ENCODE measurements around the gene TRIM33.

GRCh38 chr1:114441332-114441731 is 69.7 kb downstream of the TRIM33 start:
- TF ChIP-seq CTCF (IDR thresholded peaks at IDR 0.05) (no peak), ZNF423 (CRISPR knock-in tag; IDR thresholded peaks at IDR 0.05) (no peak), SP1 (CRISPR knock-in tag; conservative IDR thresholded peaks at IDR 0.05) (no peak), USF2 (CRISPR knock-in tag; IDR thresholded peaks at IDR 0.05) (no peak), NFYB (CRISPR knock-in tag; conservative IDR thresholded peaks at IDR 0.05; ENCODE audit: low read depth) (no peak), NR1H2 (CRISPR knock-in tag; IDR thresholded peaks at IDR 0.05) (no peak)
- TF ChIP-seq, protein P1, sequence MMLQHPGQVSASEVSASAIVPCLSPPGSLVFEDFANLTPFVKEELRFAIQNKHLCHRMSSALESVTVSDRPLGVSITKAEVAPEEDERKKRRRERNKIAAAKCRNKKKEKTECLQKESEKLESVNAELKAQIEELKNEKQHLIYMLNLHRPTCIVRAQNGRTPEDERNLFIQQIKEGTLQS (CRISPR knock-in tag; conservative IDR thresholded peaks at IDR 0.05): no peak
- TF ChIP-seq, protein P2, sequence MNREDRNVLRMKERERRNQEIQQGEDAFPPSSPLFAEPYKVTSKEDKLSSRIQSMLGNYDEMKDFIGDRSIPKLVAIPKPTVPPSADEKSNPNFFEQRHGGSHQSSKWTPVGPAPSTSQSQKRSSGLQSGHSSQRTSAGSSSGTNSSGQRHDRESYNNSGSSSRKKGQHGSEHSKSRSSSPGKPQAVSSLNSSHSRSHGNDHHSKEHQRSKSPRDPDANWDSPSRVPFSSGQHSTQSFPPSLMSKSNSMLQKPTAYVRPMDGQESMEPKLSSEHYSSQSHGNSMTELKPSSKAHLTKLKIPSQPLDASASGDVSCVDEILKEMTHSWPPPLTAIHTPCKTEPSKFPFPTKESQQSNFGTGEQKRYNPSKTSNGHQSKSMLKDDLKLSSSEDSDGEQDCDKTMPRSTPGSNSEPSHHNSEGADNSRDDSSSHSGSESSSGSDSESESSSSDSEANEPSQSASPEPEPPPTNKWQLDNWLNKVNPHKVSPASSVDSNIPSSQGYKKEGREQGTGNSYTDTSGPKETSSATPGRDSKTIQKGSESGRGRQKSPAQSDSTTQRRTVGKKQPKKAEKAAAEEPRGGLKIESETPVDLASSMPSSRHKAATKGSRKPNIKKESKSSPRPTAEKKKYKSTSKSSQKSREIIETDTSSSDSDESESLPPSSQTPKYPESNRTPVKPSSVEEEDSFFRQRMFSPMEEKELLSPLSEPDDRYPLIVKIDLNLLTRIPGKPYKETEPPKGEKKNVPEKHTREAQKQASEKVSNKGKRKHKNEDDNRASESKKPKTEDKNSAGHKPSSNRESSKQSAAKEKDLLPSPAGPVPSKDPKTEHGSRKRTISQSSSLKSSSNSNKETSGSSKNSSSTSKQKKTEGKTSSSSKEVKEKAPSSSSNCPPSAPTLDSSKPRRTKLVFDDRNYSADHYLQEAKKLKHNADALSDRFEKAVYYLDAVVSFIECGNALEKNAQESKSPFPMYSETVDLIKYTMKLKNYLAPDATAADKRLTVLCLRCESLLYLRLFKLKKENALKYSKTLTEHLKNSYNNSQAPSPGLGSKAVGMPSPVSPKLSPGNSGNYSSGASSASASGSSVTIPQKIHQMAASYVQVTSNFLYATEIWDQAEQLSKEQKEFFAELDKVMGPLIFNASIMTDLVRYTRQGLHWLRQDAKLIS (CRISPR knock-in tag; IDR thresholded peaks at IDR 0.05; ENCODE audit: borderline replicate concordance): no peak
